Type B pancreatic cell (in vitro differentiated cells): ENCODE measurements around the gene NEUROD2. TPM values are rescaled to one million over a fixed set of nuclear protein-coding genes. Genes with fewer than 3 reads are reported as not detected.

Source experiments
- DNase-seq: peaks from one replicate; pipeline ENCODE4 v3.0.0; 2021; ENCODE audit warnings: mixed read lengths; ENCODE audit not compliant: unreplicated experiment; ENCODE audit errors: extremely low spot score
- H3K27ac Mint-ChIP-seq: 2 replicates; pipeline ENCODE4 v1.8.0; 2021; ENCODE audit warnings: mild to moderate bottlenecking, mixed read lengths
- H3K27me3 Mint-ChIP-seq: 2 replicates; pipeline ENCODE4 v1.8.0; 2021; ENCODE audit warnings: mixed read lengths
- H3K36me3 Mint-ChIP-seq: 2 replicates; pipeline ENCODE4 v1.8.0; 2021; ENCODE audit warnings: mixed read lengths
- H3K4me1 Mint-ChIP-seq: one replicate; pipeline ENCODE4 v1.8.0; 2021; ENCODE audit warnings: mixed read lengths; ENCODE audit not compliant: unreplicated experiment
- H3K4me3 Mint-ChIP-seq: 2 replicates; pipeline ENCODE4 v1.8.0; 2021; ENCODE audit warnings: mild to moderate bottlenecking, mixed read lengths
- H3K9me3 Mint-ChIP-seq: 2 replicates; pipeline ENCODE4 v1.8.0; 2021; ENCODE audit warnings: mixed read lengths
- CTCF ChIP-seq: fragments of 200-600 bp; sonication (generic); conservative IDR thresholded peaks from 2 replicates; pipeline ENCODE4 v1.5.0; 2021; ENCODE audit warnings: antibody characterized with exemption, mild to moderate bottlenecking
- total RNA-seq: library from RNA; stranded (reverse); gene quantifications from 2 replicates; pipeline ENCODE4 v1.2.1, GENCODE V29; 2021; ENCODE audit warnings: low replicate concordance

Gene NEUROD2
- total RNA-seq, 1 donor from 2014 or later = not detected

- peaks cover 43% of the 10 kb centered on the region for H3K4me1 Mint-ChIP-seq
- peak overlapping the region; percentile 29 for H3K4me3 Mint-ChIP-seq
- H3K9me3 Mint-ChIP-seq = no peaks in the 10 kb centered on the region
- H3K27me3 Mint-ChIP-seq = no peaks in the 10 kb centered on the region
- H3K27ac Mint-ChIP-seq = no peak overlapping the region
- no peaks in the 10 kb centered on the region for H3K36me3 Mint-ChIP-seq
- no peak for TF ChIP-seq CTCF
- DNase-seq = no peak
Measured at GRCh38 chr17:39639043-39639442, 31.3 kb upstream of the NEUROD2 start.

- Mint-ChIP-seq H3K27ac (peak overlapping the region; percentile 64), H3K9me3 (no peaks in the 10 kb centered on the region), H3K4me1 (peaks cover 37% of the 10 kb centered on the region), H3K36me3 (no peaks in the 10 kb centered on the region), H3K4me3 (peak overlapping the region; percentile 91), H3K27me3 (no peaks in the 10 kb centered on the region)
- TF ChIP-seq CTCF = no peak
- DNase-seq = no peak
Measured at GRCh38 chr17:39638317-39638716, 30.6 kb upstream of the NEUROD2 start.

- H3K27me3 Mint-ChIP-seq = no peaks in the 10 kb centered on the region
- H3K4me3 Mint-ChIP-seq = peak within 1 kb of the TSS; percentile 91
- DNase-seq = peak; percentile 91
- H3K27ac Mint-ChIP-seq = peak within 1 kb of the TSS; percentile 64
- H3K9me3 Mint-ChIP-seq = no peaks in the 10 kb centered on the region
- peaks cover 30% of the 10 kb centered on the region for H3K4me1 Mint-ChIP-seq
- no peaks in the 10 kb centered on the region for H3K36me3 Mint-ChIP-seq
- TF ChIP-seq CTCF = peak; percentile 12
Measured at GRCh38 chr17:39636927-39637736, 29.4 kb upstream of the NEUROD2 start, which contains the start of gene STARD3. Gene STARD3, plus strand, starts transcription at chr17:39637144. Its CDS starts 16,388 bp downstream, at chr17:39653532.

- Mint-ChIP-seq H3K27me3 (peaks cover 5% of the 10 kb centered on the region), H3K9me3 (no peaks in the 10 kb centered on the region), H3K4me3 (peak overlapping the region; percentile 91), H3K36me3 (no peaks in the 10 kb centered on the region), H3K4me1 (peaks cover 29% of the 10 kb centered on the region), H3K27ac (no peak overlapping the region)
- no peak for DNase-seq
- TF ChIP-seq CTCF = no peak
Measured at GRCh38 chr17:39636587-39636926, 28.8 kb upstream of the NEUROD2 start.

GRCh38 chr17:39635614-39636176 is 28.0 kb upstream of the NEUROD2 start:
- H3K27me3 Mint-ChIP-seq = peaks cover 11% of the 10 kb centered on the region
- peak overlapping the region; percentile 91 for H3K4me3 Mint-ChIP-seq
- peaks cover 34% of the 10 kb centered on the region for H3K4me1 Mint-ChIP-seq
- no peak for TF ChIP-seq CTCF
- H3K27ac Mint-ChIP-seq = no peak overlapping the region
- no peaks in the 10 kb centered on the region for H3K9me3 Mint-ChIP-seq
- H3K36me3 Mint-ChIP-seq = no peaks in the 10 kb centered on the region
- no peak for DNase-seq
